Bronchial epithelial cell (primary cell): ENCODE results near the gene NOP14. TPM values are rescaled to one million over a fixed set of nuclear protein-coding genes. Genes with fewer than 3 reads are reported as not detected.
"Not testable (repeated sequence)": the region's sequence is repeated elsewhere in the genome, so short reads cannot be mapped to it uniquely, and the experiment has no call there.

Experiments used
- DNase-seq: peaks from one replicate; pipeline ENCODE4 v3.0.0-alpha.2; 2010; ENCODE audit warnings: low read depth
- FAIRE-seq: peaks from 2 replicates; lab custom pipeline; 2011; peaks lifted over from hg19 to GRCh38; lab: Jason Lieb, UNC
- H3K27me3 ChIP-seq: 2 replicates; pipeline ENCODE4 v1.5.1; 2011; ENCODE audit warnings: low read length; ENCODE audit not compliant: control insufficient read depth, insufficient read depth
- H3K36me3 ChIP-seq: 2 replicates; pipeline ENCODE4 v1.5.1; 2011; ENCODE audit warnings: low read length; ENCODE audit not compliant: control insufficient read depth, insufficient read depth
- H3K4me3 ChIP-seq: 2 replicates; pipeline ENCODE4 v1.5.1; 2011; ENCODE audit warnings: mild to moderate bottlenecking, low read depth, low read length, control low read depth
- total RNA-seq: library from RNA; depleted of rRNA; stranded (reverse); fragments of >200 nt; gene quantifications from 2 replicates; pipeline ENCODE4 v1.2.1, GENCODE V29; 2014
- TF ChIP-seq, protein P1 (sequence below): IDR thresholded peaks from 2 replicates; pipeline ENCODE4 v1.5.1; 2011; ENCODE audit warnings: mild to moderate bottlenecking, moderate library complexity, low read length, control low read depth, inconsistent platforms; ENCODE audit not compliant: insufficient read depth, severe bottlenecking

NOP14 gene
- total RNA-seq, 1 donor from 2014 or later, result 31.1 TPM

DNA sequence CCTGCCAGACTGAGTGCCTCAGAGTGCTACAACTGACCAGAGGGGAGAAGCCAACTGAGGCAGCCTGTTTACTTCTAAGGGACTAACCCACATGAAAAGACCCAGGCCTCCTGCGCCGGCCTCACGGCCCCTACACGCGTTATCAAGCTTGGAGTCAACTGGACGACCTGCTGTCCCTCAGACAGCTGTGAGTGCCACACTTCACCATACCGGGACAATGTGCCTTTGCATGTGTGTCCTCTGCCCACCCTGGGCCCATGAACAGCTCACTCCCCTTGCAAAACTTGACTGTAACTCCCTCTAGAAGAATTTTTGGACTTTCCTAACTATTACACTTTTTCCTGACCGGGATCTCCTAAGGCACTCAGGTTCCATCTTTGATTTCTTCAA, 1.8 kb downstream of the NOP14 start:
- Histone ChIP-seq H3K4me3 (peak overlapping the region; percentile 96), H3K27me3 (no peaks in the 10 kb centered on the region), H3K36me3 (peaks cover 12% of the 10 kb centered on the region)
- FAIRE-seq, result no peak
- no peak for DNase-seq
- TF ChIP-seq, protein P1, sequence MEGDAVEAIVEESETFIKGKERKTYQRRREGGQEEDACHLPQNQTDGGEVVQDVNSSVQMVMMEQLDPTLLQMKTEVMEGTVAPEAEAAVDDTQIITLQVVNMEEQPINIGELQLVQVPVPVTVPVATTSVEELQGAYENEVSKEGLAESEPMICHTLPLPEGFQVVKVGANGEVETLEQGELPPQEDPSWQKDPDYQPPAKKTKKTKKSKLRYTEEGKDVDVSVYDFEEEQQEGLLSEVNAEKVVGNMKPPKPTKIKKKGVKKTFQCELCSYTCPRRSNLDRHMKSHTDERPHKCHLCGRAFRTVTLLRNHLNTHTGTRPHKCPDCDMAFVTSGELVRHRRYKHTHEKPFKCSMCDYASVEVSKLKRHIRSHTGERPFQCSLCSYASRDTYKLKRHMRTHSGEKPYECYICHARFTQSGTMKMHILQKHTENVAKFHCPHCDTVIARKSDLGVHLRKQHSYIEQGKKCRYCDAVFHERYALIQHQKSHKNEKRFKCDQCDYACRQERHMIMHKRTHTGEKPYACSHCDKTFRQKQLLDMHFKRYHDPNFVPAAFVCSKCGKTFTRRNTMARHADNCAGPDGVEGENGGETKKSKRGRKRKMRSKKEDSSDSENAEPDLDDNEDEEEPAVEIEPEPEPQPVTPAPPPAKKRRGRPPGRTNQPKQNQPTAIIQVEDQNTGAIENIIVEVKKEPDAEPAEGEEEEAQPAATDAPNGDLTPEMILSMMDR, result no peak

DNA sequence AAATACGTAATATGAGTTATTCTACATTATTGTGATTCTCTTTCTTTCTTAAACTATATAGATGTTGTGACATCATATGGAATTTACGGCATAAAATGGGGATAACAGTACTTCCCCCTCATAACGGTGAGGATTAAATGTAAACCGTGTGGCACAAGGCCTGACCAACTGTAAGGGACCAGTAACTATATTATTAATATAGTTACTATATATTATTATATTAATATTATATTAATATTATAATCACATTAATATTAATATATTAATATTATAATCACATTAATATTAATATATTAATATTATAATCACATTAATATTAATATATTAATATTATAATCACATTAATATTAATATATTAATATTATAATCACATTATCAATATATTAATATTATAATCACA, 2.8 kb downstream of the NOP14 start:
- not testable (repeated sequence) for DNase-seq, FAIRE-seq
- peaks cover 19% of the 10 kb centered on the region for H3K36me3 ChIP-seq

DNA sequence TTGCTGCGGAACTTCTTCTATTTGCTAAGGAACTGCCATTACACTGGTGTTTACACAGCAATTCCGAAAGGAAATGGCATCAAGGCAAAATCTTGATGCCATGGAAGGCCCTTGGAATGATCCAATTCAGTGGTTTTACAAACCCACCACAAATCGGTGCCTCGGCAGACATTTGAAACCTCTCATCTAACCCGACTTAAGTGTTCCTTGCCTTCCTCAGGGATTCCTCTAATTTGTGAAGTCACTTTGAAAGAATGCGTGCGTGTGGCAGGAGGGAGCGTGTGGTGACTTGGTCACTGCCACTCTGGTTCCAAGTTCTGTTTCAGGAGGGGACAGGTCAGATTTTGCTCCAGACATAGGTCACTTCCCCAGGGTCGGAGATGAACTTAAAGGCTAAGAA, 4.8 kb downstream of the NOP14 start:
- H3K27me3 ChIP-seq, result no peaks in the 10 kb centered on the region
- no peak overlapping the region for H3K4me3 ChIP-seq
- DNase-seq (peak; percentile 41), FAIRE-seq (no peak)
- TF ChIP-seq, protein P1, result no peak
- peaks cover 31% of the 10 kb centered on the region for H3K36me3 ChIP-seq

More for the DNA sequence above, 2.8 kb downstream of the NOP14 start:
- H3K4me3 ChIP-seq, H3K27me3 ChIP-seq: not testable (repeated sequence)

DNA sequence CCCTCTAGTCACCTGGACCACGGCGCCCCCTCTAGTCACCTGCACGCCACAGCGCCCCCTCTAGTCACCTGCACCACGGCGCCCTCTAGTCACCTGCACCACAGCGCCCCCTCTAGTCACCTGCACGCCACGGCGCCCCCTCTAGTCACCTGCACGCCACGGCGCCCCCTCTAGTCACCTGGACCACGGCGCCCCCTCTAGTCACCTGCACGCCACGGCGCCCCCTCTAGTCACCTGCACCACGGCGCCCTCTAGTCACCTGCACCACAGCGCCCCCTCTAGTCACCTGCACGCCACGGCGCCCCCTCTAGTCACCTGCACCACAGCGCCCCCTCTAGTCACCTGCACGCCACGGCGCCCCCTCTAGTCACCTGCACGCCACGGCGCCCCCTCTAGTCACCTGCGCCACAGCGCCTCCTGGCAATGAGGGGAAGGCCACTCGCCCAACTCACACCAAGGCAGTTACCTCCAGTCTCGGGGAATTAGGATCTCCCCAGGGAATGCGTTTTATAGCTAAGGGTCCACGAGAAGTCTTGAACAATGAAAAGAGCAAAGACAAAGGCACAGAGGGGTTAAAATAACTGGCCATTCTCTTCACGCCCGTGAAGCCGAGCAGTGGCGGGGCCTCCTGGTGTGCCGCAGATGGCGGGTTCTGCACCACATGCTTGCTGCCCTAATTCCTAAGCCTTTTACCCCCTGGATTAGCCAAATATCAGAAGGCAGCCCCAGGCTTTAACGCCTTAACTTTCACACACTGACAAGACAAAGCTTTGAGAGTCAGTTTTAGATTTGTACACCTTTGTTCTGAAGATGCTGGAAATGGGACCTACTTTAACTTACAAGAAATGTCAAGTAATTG, 7.8 kb downstream of the NOP14 start:
- FAIRE-seq, H3K4me3 ChIP-seq, DNase-seq, H3K27me3 ChIP-seq: not testable (repeated sequence)
- H3K36me3 ChIP-seq, result peaks cover 44% of the 10 kb centered on the region

DNA sequence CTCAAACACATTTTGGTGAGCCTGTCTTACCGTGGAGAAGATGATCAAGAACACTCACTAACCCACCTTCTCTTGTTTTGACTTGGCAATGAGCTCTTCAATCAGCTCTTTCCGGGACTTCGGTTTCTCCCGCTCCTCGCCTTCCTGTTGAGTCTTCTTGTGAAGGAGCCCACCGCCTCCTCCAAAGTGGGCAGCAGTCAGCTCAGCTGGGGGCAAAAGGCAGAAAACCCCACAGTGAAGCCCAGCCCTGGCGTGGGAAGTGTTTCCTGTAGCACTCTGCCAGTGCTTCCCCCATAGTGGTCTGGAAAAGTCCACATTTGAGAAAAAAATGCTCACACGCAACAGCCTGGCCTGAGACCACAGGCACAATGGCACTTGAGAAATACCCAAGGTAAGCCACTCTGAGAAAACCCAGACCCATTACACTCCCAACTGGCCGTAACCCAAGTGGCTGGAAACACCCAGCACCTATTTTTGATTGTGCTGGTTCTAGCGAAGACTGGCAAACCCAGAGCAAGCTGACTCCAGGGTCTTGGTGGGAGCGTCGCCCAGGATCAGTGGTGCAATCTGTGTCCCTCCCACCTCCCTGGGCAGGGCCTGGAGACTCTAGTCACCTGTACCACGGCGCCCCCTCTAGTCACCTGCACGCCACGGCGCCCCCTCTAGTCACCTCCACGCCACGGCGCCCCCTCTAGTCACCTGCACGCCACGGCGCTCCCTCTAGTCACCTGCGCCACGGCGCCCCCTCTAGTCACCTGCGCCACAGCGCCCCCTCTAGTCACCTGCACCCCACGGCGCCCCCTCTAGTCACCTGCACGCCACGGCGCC, 8.6 kb downstream of the NOP14 start:
- FAIRE-seq, result no peak
- peaks cover 52% of the 10 kb centered on the region for H3K36me3 ChIP-seq

DNA sequence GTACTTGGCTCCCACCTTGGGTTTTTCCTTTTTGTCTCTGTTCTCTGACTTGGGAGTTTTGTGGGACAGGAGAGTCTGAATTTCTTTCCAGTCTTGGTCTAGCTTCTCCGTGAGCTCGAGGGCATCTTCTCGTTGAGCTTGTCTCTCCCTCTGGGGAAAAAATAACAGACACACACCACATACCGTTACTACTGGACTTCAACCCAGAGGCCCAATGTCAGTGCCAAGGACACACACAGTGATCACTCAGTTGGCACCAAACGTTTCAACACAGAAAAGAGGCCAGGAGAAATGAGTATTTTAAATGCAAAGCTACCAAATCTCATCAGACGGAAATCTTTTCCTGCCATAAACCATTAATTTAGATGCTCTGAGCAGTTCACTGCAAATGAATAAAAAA, 9.7 kb downstream of the NOP14 start:
- FAIRE-seq (no peak), DNase-seq (no peak)
- Histone ChIP-seq H3K36me3 (peaks cover 55% of the 10 kb centered on the region), H3K4me3 (no peak overlapping the region), H3K27me3 (no peaks in the 10 kb centered on the region)
- TF ChIP-seq, protein P1, result no peak

More for the DNA sequence above, 8.6 kb downstream of the NOP14 start:
- TF ChIP-seq, protein P1, result no peak
- no peak overlapping the region for H3K4me3 ChIP-seq
- no peaks in the 10 kb centered on the region for H3K27me3 ChIP-seq
- DNase-seq, result no peak
